Breast epithelium (tissue), 3 donors: ENCODE data around the gene REXO1.

Source experiments
- POLR2A ChIP-seq: fragments of 450-650 bp; IDR thresholded peaks from one replicate; pipeline ENCODE4 v1.6.1; 2016; ENCODE audit warnings: antibody characterized with exemption, mild to moderate bottlenecking, moderate library complexity
- TF ChIP-seq, protein P1 (sequence below), 3 donors: fragments of 450-650 bp; IDR thresholded peaks; one replicate each; pipeline ENCODE4 v1.5.1; 2016 to 2017; ENCODE audit warnings: antibody characterized with exemption in 3 of 3, mild to moderate bottlenecking in 3 of 3, moderate library complexity in 3 of 3

GRCh38 chr19:1843116-1843515 is 5.2 kb downstream of the REXO1 start:
- TF ChIP-seq, protein P1, sequence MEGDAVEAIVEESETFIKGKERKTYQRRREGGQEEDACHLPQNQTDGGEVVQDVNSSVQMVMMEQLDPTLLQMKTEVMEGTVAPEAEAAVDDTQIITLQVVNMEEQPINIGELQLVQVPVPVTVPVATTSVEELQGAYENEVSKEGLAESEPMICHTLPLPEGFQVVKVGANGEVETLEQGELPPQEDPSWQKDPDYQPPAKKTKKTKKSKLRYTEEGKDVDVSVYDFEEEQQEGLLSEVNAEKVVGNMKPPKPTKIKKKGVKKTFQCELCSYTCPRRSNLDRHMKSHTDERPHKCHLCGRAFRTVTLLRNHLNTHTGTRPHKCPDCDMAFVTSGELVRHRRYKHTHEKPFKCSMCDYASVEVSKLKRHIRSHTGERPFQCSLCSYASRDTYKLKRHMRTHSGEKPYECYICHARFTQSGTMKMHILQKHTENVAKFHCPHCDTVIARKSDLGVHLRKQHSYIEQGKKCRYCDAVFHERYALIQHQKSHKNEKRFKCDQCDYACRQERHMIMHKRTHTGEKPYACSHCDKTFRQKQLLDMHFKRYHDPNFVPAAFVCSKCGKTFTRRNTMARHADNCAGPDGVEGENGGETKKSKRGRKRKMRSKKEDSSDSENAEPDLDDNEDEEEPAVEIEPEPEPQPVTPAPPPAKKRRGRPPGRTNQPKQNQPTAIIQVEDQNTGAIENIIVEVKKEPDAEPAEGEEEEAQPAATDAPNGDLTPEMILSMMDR (IDR thresholded peaks at IDR 0.05) = no peak
- no peak for TF ChIP-seq POLR2A
